Activated naive CD4-positive, alpha-beta T cell treated with Interleukin-2 at 50 U/mL for 16 hours (primary cell): ENCODE measurements around the gene GGA2.
"Not testable (repeated sequence)": the region's sequence is repeated elsewhere in the genome, so short reads cannot be mapped to it uniquely, and the experiment has no call there.

Experiments used
- DNase-seq: peaks from one replicate; pipeline ENCODE4 v3.0.0-alpha.2; 2020

Gene GGA2

GRCh38 chr16:23510164-23510914 lies at the start of gene GGA2:
Gene GGA2 (minus strand): TSS chr16:23510494. CDS start chr16:23510411, 83 bp downstream.
- DNase-seq, result peak; percentile 83

- DNase-seq, result peak; percentile 17
These were observed 47.7 kb upstream of the GGA2 start for GRCh38 chr16:23557779-23558702.

DNA sequence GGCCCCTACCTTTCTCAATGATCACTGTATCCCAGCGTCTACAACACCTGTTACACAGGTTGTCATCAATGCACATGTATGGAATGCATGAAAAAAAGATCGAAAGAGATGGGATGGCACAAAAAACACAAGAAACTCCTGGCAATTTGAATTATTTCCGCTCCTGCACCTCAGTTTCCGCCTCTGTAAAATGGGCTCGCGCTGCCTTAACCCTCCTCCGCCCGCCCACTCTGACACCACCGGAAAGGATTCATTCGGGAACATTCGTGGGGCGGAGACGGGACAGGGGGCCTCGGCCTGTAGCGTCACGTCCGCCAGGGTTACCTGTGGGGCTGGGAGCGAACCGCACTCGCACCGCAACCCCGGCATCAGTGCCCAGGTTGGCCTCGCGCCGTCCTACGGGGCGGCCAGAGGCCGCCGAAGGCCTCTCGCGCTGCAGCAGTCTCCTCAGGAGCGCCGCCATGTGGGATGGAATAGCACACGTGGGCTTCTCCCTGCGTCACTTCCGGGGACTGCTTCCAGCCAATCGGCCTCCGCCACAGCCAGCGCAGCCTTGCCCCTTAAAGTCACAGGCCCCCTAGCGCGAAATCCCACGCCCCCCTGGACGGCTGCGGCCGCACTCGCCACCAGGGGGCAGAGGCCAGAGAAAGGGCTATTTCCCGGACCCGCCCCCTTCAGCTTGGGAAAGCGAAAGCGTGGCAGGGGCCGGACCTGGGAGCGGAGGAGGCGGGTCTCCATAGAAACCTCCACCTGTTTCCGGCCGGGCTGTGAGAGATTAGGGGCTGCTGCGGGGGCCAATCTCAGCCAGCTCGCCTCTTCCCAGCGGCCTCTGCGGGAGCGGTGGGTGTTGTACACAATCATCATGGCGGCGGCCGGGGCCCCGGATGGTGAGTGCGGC lies 46.8 kb upstream of the GGA2 start, which contains the start of the genes EARS2 and UBFD1:
EARS2 (minus strand) TSS at position 470 of the 898 bp plus-strand sequence; CDS start at position 463, 7 bp downstream.
UBFD1 (plus strand) TSS at position 847 of the 898 bp plus-strand sequence; CDS start at position 863, 16 bp downstream.
- DNase-seq, result peak; percentile 99

DNA sequence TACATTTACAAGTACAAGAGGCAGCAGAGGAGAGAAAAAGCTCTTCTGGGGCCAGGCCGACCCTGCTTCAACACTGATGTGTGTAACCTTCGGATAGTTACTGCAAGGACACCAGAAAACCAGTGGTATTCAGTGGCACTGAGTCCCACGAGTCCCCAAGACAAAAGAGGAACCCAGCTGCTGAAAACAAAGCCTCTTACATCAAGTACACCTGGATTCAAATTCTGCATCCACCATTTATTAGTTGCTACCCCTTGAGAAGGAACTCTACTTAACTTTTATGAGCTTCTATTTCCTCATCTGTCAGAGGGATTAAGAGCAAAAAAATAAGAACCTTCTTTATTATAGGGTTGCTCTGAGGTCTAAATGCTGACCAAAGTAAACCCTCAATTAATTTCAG lies 44.2 kb upstream of the GGA2 start:
- no peak for DNase-seq

- no peak for DNase-seq
These were observed 41.9 kb upstream of the GGA2 start for GRCh38 chr16:23552161-23552560.

DNA sequence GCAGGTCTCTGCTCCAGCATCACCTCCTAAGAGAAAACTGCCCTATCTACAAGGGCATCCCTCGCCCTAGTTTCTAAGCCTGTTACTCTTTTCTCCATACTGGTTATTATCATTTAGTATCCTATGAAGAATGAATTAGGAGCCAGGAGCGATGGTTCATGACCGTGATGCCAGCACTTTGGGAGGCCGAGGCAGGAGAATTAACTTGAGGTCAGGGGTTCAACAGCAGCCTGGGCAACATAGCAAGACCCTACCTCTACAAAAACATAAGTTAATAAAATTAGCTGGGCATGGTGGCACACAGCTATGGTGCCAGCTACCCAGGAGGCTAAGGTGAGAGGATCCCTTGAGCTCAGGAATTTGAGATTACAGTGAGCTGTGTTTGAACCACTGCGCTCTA lies 39.6 kb upstream of the GGA2 start:
- DNase-seq, result no peak

- DNase-seq, result no peak
These were observed 34.1 kb upstream of the GGA2 start for GRCh38 chr16:23544436-23544835.

GRCh38 chr16:23540817-23541178 lies 30.5 kb upstream of the GGA2 start:
- DNase-seq, result not testable (repeated sequence)

GRCh38 chr16:23539984-23540816 lies 29.9 kb upstream of the GGA2 start:
- no peak for DNase-seq

GRCh38 chr16:23538919-23539278 lies 28.6 kb upstream of the GGA2 start:
- DNase-seq, result no peak

DNA sequence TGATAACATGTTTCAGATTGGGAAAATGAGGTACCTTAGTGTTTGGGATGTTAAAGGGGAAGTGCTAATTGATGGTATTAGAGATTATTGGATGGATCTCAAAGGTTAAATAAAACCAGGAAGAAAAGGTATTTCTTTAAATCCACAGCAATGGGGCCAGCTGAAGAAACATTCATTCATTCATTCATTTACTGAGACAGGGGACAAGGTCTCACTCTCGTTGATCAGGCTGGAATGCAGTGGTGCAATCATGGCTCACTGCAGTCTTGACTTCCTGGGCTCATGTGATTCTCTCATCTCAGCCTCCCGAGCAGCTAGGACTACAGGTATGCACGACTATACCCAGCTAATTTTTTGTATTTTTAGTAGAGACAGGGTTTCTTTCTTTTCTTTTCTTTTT lies 27.1 kb upstream of the GGA2 start:
- DNase-seq, result no peak

GRCh38 chr16:23535901-23536300 lies 25.6 kb upstream of the GGA2 start:
- DNase-seq, result no peak

- DNase-seq, result no peak
These were observed 24.9 kb upstream of the GGA2 start for GRCh38 chr16:23534868-23535860.

DNA sequence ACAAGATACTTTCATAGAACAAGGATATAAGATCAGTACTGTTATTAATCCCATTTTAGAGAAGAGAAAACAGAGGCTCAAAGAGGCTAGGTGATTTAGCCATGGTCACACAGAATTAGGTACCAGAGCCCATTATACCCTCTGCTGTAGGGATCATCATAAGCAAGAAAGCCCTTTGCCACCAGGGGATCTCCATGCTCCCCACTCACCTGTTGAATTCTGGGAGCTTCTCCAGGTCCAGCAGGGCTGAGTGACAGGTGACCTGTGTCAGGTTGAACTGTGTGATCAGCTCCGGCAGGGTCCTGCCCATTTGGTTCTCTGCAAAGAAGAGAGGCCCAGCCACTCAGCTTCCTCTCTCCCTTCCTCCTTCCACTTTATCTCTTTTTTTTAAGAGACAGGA lies 22.2 kb upstream of the GGA2 start:
- no peak for DNase-seq

DNA sequence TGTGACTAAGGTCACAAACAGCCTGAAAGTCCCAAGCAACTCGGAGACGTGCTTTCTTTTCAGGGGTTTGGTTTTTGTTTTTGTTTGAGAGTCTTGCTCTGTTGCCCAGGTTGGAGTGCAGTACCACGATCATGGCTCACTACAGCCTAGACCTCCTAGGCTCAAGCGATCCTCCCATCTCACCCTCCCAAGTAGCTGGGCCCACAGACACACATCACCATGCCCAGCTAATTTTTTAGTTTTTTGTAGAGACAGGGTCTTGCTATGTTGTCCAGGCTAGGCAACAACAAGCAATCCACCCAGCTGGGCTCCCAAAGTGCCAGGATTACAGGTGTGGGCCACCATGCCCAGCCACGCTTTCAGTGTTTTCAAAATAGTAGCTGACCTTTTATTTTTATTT lies 19.8 kb upstream of the GGA2 start:
- DNase-seq, result no peak

DNA sequence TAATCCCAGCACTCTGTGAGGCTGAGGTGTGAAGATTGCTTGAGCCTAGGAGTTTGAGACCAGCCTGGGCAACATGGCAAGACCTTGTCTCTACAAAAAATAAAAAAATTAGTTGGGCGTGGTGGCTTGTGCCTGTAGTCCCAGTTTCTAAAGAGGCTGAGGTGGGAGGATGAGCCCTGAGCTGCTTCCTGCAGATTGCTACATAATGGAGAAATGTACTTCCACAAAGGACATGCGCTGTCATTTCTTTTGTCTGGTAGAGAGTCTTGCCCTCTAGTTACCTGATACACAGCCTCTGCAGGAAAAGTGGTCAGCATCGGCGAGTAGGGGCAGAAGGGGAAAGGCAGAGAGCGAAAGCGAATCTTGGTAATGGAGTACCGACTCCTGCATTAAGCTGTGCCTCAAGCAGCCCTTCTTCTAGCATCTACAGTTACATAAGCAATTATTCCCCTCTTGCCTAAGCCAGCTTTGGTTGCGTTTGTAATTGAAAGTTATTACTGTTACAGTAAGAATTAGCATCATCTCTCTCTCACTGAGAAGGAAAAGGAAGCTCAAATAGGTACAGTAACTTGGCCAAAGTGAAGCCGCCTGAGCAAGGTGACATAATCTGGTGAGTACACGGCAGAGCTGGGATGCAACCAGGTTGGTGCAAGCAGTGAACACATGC lies 18.5 kb upstream of the GGA2 start:
- no peak for DNase-seq

GRCh38 chr16:23527961-23528643 lies 17.8 kb upstream of the GGA2 start:
- no peak for DNase-seq

GRCh38 chr16:23524886-23525285 lies 14.6 kb upstream of the GGA2 start:
- no peak for DNase-seq

DNA sequence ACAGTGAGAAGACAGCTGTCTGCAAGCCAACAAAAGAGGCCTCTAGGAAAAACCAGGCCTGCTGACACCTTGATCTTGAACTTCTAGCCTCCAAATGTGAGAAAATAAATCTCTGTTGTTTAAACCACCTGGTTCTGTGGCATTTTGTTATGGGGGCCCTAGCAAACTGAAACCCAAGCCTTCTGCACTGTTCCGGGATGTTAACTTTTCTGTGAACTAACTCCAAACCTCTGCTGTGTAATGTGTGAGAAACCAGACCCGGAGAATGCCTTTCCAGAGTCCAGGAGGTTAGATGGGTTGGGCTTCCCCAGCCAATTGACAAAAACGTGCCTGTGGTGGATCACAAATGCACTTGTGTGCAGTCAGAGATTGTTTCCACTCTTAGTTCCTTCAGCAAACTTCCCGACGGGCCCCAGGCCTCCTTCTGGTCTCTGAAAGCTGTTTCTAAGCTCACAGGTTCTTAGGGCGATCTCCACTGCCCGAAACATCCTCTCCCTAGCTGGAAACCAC lies 13.6 kb upstream of the GGA2 start:
- no peak for DNase-seq
